ENCODE measurements around the gene LDLRAP1. TPM values are rescaled to one million over a fixed set of nuclear protein-coding genes. Genes with fewer than 3 reads are reported as not detected.

LDLRAP1 gene
- total RNA-seq, 2 experiments from 2014 or later = 19.1 to 19.7 TPM

DNA sequence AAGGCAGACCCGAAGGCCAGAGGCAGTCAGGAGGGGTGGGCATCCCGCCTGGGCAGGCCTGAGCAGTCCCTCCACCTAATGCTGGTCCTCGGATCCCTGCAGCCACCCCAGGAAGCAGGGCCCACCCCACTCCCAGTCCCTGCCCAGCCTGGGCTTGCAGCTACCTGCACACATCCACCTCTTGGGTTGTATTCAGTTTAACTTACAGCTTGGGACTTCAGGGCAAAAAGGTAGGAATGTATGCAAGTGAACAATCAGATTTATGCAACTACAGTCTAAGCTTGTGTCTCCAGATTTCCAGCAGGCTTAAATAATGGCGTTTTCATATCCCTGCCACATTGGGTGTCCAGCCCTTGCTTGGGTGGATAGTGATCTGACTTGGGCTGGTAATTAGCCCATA lies 17.4 kb downstream of the LDLRAP1 start:
- intact Hi-C loops (cut with micrococcal nuclease) = loop anchor here (5.0 kb wide), 2 partner anchors 117 to 528 kb away; no protein-coding TSS in a partner anchor
- Mint-ChIP-seq H3K4me3 (no peak overlapping the region), H3K36me3 (ENCODE audit: low read depth) (peaks cover 8% of the 10 kb centered on the region), H3K27me3 (ENCODE audit: low read depth) (no peaks in the 10 kb centered on the region), H3K9me3 (no peaks in the 10 kb centered on the region), H3K4me1 (ENCODE audit: low read depth) (peaks cover 97% of the 10 kb centered on the region), H3K27ac (peak overlapping the region; percentile 96)
- no peak for DNase-seq
- CTCF ChIA-PET = interaction anchor here (1.2 kb wide), 1 partner anchor 12 kb away, joined by 5 read pairs; no protein-coding TSS in a partner anchor

DNA sequence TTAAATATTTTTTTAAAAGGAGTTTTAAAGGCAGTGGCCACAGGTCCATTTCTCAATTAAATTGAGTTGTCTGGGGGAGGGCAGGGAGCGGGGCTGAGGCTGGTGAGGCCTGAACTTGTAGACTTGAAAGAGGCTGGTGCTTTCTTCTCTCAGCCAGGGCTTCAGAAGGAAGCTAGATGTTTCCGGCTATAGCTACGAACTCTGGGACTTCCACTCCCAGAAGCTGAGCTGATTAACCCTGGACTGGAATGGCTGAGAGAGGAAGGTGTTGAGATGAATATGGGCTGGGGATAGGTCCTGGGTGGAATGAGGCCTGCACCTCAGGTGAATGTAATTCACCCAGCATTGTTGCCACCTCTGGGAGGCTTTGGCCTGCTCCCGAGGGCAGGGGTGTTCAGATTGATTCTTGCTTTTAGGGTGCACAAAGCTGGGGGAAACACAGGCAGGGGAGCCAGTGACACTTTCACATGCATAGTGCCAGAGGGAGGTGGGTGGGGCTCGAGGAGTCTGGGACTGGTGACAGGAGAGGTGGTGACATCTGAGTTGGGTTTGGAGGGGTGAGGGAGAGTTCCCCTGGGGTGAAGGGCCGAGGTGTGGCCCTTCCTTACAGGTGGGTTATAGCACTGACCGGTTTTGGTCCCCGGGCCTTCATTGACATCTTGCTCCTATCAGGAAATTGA lies 18.2 kb downstream of the LDLRAP1 start:
- intact Hi-C loops (cut with micrococcal nuclease) = loop anchor here (1.0 to 5.0 kb wide), 4 partner anchors 12 to 529 kb away; no protein-coding TSS in a partner anchor
- peaks cover 97% of the 10 kb centered on the region for H3K4me1 Mint-ChIP-seq (ENCODE audit: low read depth)
- CTCF ChIA-PET = interaction anchor here (0.7 to 1.2 kb wide), 3 partner anchors 11 to 12 kb away, joined by 3 to 5 read pairs (median 3); no protein-coding TSS in a partner anchor
- H3K9me3 Mint-ChIP-seq = no peaks in the 10 kb centered on the region
- peak; percentile 57 for DNase-seq
- H3K27me3 Mint-ChIP-seq (ENCODE audit: low read depth) = no peaks in the 10 kb centered on the region
- H3K36me3 Mint-ChIP-seq (ENCODE audit: low read depth) = peaks cover 8% of the 10 kb centered on the region
- H3K4me3 Mint-ChIP-seq = peak overlapping the region; percentile 66
- peak overlapping the region; percentile 96 for H3K27ac Mint-ChIP-seq

DNA sequence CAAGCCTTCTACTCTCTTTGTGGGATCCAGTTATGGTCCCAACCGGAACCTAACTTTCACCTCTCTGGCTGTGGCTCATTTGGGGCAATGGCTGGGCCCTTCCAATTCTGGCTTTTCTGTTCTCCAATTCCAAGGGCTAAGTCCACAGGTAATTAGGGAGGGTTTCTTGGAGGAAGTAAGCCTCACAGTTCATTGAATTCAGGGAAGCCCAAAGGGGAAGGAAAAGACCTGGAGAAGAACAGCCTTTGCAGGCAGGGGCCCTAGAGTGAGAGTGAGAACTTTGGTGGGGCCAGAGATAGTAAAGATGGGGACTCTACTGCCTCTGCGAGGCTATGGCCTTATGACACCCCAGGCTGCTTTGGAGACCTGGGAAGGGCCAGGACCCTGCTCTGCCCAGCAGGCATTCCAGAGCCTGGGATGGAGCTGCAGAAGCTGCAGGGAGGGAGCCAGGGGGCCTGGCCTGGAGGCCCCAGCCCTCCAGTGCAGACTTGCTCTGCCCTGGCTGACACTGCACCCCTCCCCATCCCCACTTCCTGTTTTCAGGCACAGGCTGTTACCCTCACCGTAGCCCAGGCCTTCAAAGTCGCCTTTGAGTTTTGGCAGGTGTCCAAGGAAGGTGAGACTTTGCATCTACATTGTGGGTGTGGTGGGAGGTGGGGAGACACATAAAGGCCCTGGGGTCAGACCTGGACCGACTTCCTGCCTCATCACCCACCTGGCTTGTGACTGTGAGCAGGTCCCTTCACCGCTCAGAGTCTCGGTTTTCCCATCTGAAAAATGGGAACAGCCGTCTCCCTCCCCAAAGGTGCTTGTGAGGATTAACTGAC lies 18.9 kb downstream of the LDLRAP1 start:
- intact Hi-C loops (cut with micrococcal nuclease) = loop anchor here (1.0 to 5.0 kb wide), 4 partner anchors 13 to 530 kb away; no protein-coding TSS in a partner anchor

DNA sequence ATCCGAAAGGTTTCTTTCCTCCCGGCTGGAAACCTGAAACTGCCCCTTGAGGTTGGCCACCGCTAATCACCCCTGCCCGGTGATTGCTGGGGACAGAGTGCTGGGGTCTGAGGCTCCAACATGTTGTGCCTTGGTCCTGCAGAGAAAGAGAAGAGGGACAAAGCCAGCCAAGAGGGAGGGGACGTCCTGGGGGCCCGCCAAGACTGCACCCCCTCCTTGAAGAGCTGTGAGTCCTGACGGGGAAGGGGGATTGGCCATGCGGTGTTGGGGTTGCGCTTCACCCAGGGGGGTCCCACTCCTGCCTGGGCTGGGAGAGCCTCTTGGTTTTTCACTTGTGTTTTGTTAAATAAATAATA lies 19.5 kb downstream of the LDLRAP1 start:
- H3K36me3 Mint-ChIP-seq (ENCODE audit: low read depth) = peaks cover 8% of the 10 kb centered on the region
- intact Hi-C loops (cut with micrococcal nuclease) = loop anchor here (1.0 to 5.0 kb wide), 4 partner anchors 14 to 531 kb away; no protein-coding TSS in a partner anchor
- H3K9me3 Mint-ChIP-seq = no peaks in the 10 kb centered on the region
- peak overlapping the region; percentile 66 for H3K4me3 Mint-ChIP-seq
- peaks cover 96% of the 10 kb centered on the region for H3K4me1 Mint-ChIP-seq (ENCODE audit: low read depth)
- no peaks in the 10 kb centered on the region for H3K27me3 Mint-ChIP-seq (ENCODE audit: low read depth)
- peak overlapping the region; percentile 96 for H3K27ac Mint-ChIP-seq
- no peak for DNase-seq
- CTCF ChIA-PET = no interaction called here

More for the DNA sequence above, 18.9 kb downstream of the LDLRAP1 start:
- no peaks in the 10 kb centered on the region for H3K9me3 Mint-ChIP-seq
- DNase-seq = peak; percentile 92
- peak overlapping the region; percentile 96 for H3K27ac Mint-ChIP-seq
- no peaks in the 10 kb centered on the region for H3K27me3 Mint-ChIP-seq (ENCODE audit: low read depth)
- CTCF ChIA-PET = interaction anchor here (0.9 kb wide), 1 partner anchor 12 kb away, joined by 3 read pairs; no protein-coding TSS in a partner anchor
- H3K4me1 Mint-ChIP-seq (ENCODE audit: low read depth) = peaks cover 97% of the 10 kb centered on the region
- peak overlapping the region; percentile 66 for H3K4me3 Mint-ChIP-seq
- peaks cover 8% of the 10 kb centered on the region for H3K36me3 Mint-ChIP-seq (ENCODE audit: low read depth)

DNA sequence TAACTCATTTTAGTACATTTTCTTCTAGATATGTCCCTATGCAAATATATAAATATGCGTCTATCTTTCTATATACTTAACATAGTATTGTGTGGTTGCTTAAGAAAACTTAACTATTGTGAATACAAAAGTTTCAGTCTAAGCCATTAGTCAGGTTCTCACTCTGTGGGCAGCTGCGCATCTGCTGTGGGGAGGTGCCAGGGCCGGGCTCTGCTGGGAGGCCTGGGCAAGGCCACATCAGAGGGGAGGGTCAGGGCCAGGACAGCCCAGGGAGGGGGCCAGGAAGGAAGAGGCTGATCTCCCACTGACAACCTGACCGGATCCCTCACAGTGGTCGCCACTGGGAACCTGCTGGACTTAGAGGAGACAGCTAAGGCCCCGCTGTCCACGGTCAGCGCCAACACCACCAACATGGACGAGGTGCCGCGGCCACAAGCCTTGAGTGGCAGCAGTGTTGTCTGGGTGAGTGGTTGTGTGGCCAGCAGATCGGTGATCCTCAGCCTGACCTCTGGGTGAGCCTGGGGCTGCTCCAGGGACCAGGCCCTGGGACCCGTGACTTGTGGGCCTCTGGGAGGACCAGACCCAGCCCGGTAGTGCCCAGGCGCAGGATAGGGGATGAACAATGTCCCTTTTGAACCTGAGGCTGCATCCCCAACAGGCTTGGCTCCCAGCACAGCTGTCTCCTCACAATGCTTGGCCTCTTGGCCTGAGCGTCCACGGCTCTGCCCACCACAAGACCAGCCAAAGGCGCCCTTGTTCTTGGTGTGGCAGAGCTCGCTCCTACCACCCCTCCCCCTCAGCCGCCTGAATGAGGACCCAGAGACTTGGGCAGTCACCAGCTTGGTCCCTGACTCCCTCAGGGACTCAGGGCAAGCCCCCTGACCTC lies 20.2 kb downstream of the LDLRAP1 start:
- DNase-seq = peak; percentile 65
- Mint-ChIP-seq H3K27ac (peak overlapping the region; percentile 96), H3K4me1 (ENCODE audit: low read depth) (peaks cover 97% of the 10 kb centered on the region), H3K4me3 (peak overlapping the region; percentile 66), H3K27me3 (ENCODE audit: low read depth) (no peaks in the 10 kb centered on the region), H3K9me3 (no peaks in the 10 kb centered on the region), H3K36me3 (ENCODE audit: low read depth) (peaks cover 8% of the 10 kb centered on the region)
- intact Hi-C loops (cut with micrococcal nuclease) = loop anchor here (2.0 to 5.0 kb wide), 3 partner anchors 57 to 531 kb away; no protein-coding TSS in a partner anchor
- CTCF ChIA-PET = interaction anchor here (4.6 kb wide), 1 partner anchor 15 kb away, joined by 48 read pairs; no protein-coding TSS in a partner anchor

DNA sequence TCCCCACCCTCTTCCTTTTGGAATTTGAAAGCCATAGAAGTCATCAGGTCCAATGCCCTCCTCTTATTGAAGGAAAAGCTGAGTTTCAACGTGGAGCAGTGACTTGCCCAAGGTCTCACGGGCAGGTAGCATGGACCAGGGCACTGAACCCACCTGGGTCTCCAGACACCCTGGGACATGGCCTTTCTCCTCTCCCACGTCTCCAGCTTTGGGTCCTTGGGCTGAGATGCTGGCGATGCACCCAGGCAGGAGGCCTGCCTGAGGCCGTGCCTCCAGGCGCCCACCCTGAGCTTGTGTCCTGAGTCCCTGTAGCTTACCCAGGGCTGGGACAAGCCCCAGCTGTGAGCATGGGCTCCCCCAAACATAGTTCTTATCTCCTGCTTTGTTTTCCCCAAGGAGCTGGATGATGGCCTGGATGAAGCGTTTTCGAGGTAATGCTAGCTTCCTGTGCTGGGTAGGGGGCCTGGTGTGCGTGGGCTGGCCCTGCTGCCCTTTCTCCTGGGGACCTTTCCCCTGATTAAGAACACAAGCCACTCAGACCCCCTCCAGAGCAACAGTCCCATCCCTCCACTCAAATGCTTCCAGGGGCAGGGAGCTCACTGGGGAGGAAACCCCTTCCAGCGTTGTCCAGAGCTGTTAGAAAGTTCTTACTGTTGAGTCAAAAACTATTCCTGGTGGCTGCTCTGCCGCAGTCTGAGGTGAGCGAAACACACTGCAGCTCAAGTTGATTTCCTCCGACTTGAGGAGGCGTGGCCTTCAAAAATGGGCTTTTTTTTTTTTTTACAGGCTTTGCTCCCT lies 21.6 kb downstream of the LDLRAP1 start:
- Mint-ChIP-seq H3K9me3 (no peaks in the 10 kb centered on the region), H3K27me3 (ENCODE audit: low read depth) (no peaks in the 10 kb centered on the region), H3K27ac (peak overlapping the region; percentile 96), H3K36me3 (ENCODE audit: low read depth) (peaks cover 8% of the 10 kb centered on the region), H3K4me3 (peak overlapping the region; percentile 42), H3K4me1 (ENCODE audit: low read depth) (peaks cover 94% of the 10 kb centered on the region)
- CTCF ChIA-PET = interaction anchor here (0.6 to 4.6 kb wide), 13 partner anchors 9 to 190 kb away, joined by 3 to 48 read pairs (median 5); no protein-coding TSS in a partner anchor
- intact Hi-C loops (cut with micrococcal nuclease) = loop anchor here (5.0 kb wide), 2 partner anchors 112 to 533 kb away; no protein-coding TSS in a partner anchor
- peak; percentile 78 for DNase-seq

DNA sequence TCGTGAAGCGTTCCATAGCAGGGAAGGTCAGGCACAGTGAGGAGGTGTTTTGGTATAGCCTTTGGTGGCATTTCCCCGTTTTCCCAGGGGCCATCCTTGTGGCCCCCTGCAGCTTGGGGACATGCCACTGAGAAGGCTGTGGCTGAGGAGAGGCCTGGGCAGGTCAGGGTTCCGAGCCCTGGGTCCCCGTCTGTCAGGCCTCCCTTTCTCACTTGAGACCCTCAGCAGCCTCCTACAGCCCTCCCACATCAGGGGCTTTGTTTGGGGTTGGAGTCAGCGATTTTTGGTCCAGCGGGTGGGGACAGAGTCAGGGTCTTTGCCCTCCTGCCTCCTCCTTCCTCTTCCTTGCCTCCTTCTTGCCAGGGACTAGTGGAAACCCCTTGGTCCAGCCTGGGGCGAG lies 22.2 kb downstream of the LDLRAP1 start:
- intact Hi-C loops (cut with micrococcal nuclease) = no loop called here
- Mint-ChIP-seq H3K27me3 (ENCODE audit: low read depth) (no peaks in the 10 kb centered on the region), H3K27ac (peak overlapping the region; percentile 96), H3K9me3 (no peaks in the 10 kb centered on the region), H3K4me1 (ENCODE audit: low read depth) (peaks cover 89% of the 10 kb centered on the region), H3K4me3 (peak overlapping the region; percentile 42), H3K36me3 (ENCODE audit: low read depth) (peaks cover 8% of the 10 kb centered on the region)
- no peak for DNase-seq
- CTCF ChIA-PET = interaction anchor here (0.7 to 4.6 kb wide), 12 partner anchors 8 to 190 kb away, joined by 3 to 48 read pairs (median 5); no protein-coding TSS in a partner anchor

DNA sequence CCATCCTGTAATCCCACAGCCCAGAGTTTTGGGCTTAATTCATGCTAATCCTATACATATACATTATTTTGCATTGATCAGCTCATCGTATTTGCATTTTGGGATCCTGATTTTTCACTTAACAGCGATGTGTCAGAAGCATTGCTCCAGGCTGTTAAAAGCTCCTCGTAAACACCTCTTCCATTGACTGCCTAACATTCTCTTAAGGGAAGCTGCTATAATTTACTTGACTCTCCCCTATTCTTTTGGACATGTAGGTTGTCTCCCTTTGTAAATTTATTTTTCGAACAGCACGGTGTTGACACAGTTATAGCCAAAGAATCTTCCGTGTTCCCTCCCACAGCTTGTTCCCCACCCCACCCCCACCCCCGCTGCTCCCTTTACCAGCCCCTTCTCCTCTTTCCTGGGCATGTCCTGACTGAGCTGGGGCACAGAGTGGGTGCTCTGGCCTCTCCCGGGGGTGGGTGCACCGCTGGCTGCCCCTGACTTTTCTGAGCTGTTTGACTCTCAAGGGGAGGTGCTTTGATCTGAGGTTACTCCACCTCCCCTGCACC lies 22.8 kb downstream of the LDLRAP1 start:
- CTCF ChIA-PET = interaction anchor here (0.8 to 4.6 kb wide), 9 partner anchors 10 to 232 kb away, joined by 3 to 48 read pairs (median 4); no protein-coding TSS in a partner anchor
- Mint-ChIP-seq H3K9me3 (no peaks in the 10 kb centered on the region), H3K27me3 (ENCODE audit: low read depth) (no peaks in the 10 kb centered on the region), H3K4me3 (no peak overlapping the region), H3K4me1 (ENCODE audit: low read depth) (peaks cover 83% of the 10 kb centered on the region), H3K36me3 (ENCODE audit: low read depth) (peaks cover 8% of the 10 kb centered on the region), H3K27ac (peak overlapping the region; percentile 96)
- intact Hi-C loops (cut with micrococcal nuclease) = no loop called here
- no peak for DNase-seq

DNA sequence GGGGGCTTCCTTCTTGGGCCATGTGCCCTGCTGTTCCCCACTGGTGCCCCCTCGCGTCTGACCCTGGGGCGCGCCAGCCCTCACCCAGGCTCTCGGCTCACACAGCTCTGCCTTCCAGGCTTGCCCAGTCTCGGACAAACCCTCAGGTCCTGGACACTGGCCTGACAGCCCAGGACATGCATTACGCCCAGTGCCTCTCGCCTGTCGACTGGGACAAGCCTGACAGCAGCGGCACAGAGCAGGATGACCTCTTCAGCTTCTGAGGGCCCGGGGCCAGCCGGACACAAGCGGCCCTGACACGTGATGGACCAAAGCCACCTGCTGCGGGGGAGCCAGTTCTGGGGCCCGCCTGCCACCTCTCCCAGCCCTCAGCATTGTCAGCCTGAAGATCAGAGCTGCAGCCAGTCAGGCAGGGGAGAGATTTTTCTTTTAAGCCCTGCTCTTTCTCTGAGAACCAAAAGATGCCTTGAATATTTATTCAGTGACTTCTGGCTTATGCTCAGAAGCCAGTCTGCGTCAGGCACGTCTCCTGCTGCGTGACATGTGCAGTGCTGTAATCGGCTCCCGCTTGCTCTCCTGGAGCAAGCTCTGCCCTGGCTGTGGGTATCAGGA lies 23.4 kb downstream of the LDLRAP1 start:
- Mint-ChIP-seq H3K27me3 (ENCODE audit: low read depth) (no peaks in the 10 kb centered on the region), H3K4me3 (no peak overlapping the region), H3K9me3 (no peaks in the 10 kb centered on the region), H3K36me3 (ENCODE audit: low read depth) (peaks cover 8% of the 10 kb centered on the region), H3K27ac (peak overlapping the region; percentile 83), H3K4me1 (ENCODE audit: low read depth) (peaks cover 81% of the 10 kb centered on the region)
- CTCF ChIA-PET = interaction anchor here (0.6 to 4.6 kb wide), 9 partner anchors 11 to 280 kb away, joined by 3 to 48 read pairs (median 3); no protein-coding TSS in a partner anchor
- peak; percentile 54 for DNase-seq
- intact Hi-C loops (cut with micrococcal nuclease) = no loop called here

DNA sequence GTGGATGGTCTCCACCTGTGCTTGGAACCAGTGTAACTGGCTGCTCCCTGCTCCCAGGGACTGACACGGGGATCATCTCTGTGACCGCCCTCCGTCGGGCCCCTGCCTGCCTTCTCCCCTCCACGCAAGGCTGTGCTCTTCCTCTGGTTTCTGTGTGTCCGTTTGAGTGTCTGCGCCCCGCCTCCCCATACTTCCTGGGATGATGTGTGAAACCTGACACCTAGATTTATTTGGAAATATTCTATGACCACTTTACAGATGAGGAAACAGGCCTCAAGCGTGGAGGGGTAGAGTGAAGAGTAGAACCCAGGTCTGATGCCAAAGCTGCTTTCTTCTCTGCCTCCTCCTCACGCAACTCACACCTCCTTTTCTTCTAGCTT lies 24.3 kb downstream of the LDLRAP1 start:
- H3K4me1 Mint-ChIP-seq (ENCODE audit: low read depth) = peaks cover 80% of the 10 kb centered on the region
- CTCF ChIA-PET = interaction anchor here (0.6 to 4.6 kb wide), 4 partner anchors 19 to 279 kb away, joined by 3 to 48 read pairs (median 6); no protein-coding TSS in a partner anchor
- H3K36me3 Mint-ChIP-seq (ENCODE audit: low read depth) = peaks cover 7% of the 10 kb centered on the region
- DNase-seq = no peak
- H3K9me3 Mint-ChIP-seq = no peaks in the 10 kb centered on the region
- no peak overlapping the region for H3K4me3 Mint-ChIP-seq
- intact Hi-C loops (cut with micrococcal nuclease) = no loop called here
- H3K27me3 Mint-ChIP-seq (ENCODE audit: low read depth) = no peaks in the 10 kb centered on the region
- H3K27ac Mint-ChIP-seq = peak overlapping the region; percentile 28

Data from activated naive CD4-positive, alpha-beta T cell treated with anti-CD3 and anti-CD28 coated beads for 36 hours (primary cell).